ENCODE data around the gene SCG3. TPM values are rescaled to one million over a fixed set of nuclear protein-coding genes. Genes with fewer than 3 reads are reported as not detected.

The SCG3 gene
- polyA plus RNA-seq, 1 donor (not counting 4 experiments of a cell fraction or from before 2014, with no cell fraction given): not detected

DNA sequence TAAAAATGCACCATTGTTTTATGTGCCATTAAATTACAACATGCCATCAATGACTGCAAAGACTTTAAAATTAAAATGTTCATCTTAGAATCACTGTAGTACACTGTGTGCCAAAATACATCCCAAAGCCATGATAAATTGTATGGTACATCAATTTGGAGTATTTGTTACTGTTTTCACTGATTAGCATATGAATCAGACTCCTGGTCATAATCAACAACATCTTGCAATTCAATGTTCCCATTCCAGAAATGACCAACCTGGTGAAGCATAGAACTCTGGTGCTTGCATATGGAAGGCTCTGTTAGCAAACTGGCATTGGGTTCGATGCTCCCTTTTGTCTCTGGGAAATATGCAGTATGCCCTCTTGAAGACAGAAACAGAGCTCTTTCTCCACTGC, 33.6 kb downstream of the SCG3 start:
- dilution Hi-C loops (cut with MboI; ENCODE audit: extremely low pct_ligation_motif_present, low sequenced_read_pairs): no loop called here
- no peaks in the 10 kb centered on the region for H3K9me3 ChIP-seq (ENCODE audit: control insufficient read depth, low read depth, low read length)
- no peaks in the 10 kb centered on the region for H4K20me1 ChIP-seq (ENCODE audit: control insufficient read depth, extremely low read depth, insufficient read depth, low read length)
- H3K79me2 ChIP-seq (ENCODE audit: control insufficient read depth, insufficient read depth, low read length): no peaks in the 10 kb centered on the region
- no peak overlapping the region for H3K4me2 ChIP-seq (ENCODE audit: control insufficient read depth, extremely low read depth, insufficient read depth, low read depth, low read length)
- H2AFZ ChIP-seq (ENCODE audit: control insufficient read depth, low read length): no peak overlapping the region
- H3K4me1 ChIP-seq (ENCODE audit: control insufficient read depth, extremely low read depth, insufficient read depth, low read length): no peaks in the 10 kb centered on the region
- TF ChIP-seq EZH2 (IDR thresholded peaks at IDR 0.05; ENCODE audit: low read length): no peak
- TF ChIP-seq, protein P1, sequence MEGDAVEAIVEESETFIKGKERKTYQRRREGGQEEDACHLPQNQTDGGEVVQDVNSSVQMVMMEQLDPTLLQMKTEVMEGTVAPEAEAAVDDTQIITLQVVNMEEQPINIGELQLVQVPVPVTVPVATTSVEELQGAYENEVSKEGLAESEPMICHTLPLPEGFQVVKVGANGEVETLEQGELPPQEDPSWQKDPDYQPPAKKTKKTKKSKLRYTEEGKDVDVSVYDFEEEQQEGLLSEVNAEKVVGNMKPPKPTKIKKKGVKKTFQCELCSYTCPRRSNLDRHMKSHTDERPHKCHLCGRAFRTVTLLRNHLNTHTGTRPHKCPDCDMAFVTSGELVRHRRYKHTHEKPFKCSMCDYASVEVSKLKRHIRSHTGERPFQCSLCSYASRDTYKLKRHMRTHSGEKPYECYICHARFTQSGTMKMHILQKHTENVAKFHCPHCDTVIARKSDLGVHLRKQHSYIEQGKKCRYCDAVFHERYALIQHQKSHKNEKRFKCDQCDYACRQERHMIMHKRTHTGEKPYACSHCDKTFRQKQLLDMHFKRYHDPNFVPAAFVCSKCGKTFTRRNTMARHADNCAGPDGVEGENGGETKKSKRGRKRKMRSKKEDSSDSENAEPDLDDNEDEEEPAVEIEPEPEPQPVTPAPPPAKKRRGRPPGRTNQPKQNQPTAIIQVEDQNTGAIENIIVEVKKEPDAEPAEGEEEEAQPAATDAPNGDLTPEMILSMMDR (optimal IDR thresholded peaks at IDR 0.05 in 1 of 3, IDR thresholded peaks at IDR 0.05 in 1 of 3, conservative IDR thresholded peaks at IDR 0.05 in 1 of 3; ENCODE audit: extremely low read depth in 1 of 3, insufficient read depth in 2 of 3, low read length in 3 of 3): no peak
- no peaks in the 10 kb centered on the region for H3K9me1 ChIP-seq (ENCODE audit: control insufficient read depth, extremely low read depth, insufficient read depth, low read length)
- no peak for FAIRE-seq
- H3K27ac ChIP-seq (ENCODE audit: control insufficient read depth, insufficient read depth, low read length): no peak overlapping the region
- no peaks in the 10 kb centered on the region for H3K36me3 ChIP-seq (ENCODE audit: control insufficient read depth in 2 of 2, extremely low read depth in 1 of 2, insufficient read depth in 2 of 2, low read length in 2 of 2)
- H3K27me3 ChIP-seq (ENCODE audit: control insufficient read depth, extremely low read depth, insufficient read depth, low read length): no peaks in the 10 kb centered on the region
- no peak overlapping the region for H3K9ac ChIP-seq (ENCODE audit: control insufficient read depth, extremely low read depth, insufficient read depth, low read length)
- no peak overlapping the region for H3K4me3 ChIP-seq (ENCODE audit: control insufficient read depth in 2 of 3, extremely low read depth in 1 of 3, insufficient read depth in 2 of 3, low read depth in 1 of 3, low read length in 3 of 3)
- no peak for DNase-seq (ENCODE audit: low read depth, low spot score)

DNA sequence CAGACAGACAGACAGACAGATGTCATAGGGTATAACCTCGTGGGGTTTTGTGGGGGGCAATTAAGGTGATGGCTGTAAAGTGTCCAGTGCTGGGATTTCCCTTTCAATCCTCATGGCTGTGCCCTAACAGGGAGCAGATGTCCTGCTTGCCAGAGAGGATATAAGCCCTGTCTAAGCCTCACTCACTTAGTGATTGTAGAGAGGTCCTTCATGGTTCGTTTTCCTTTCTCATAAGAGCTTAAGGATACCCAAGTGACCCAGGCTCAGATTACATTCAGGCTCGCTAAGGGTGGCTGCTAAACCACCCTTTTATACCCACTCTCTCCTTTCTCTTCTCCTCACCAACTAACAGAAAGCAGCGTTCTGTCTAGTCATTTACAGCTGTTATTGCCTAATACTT, 36.9 kb downstream of the SCG3 start:
- Histone ChIP-seq H3K4me2 (ENCODE audit: control insufficient read depth, extremely low read depth, insufficient read depth, low read depth, low read length) (no peak overlapping the region), H2AFZ (ENCODE audit: control insufficient read depth, low read length) (no peak overlapping the region), H3K9me3 (ENCODE audit: control insufficient read depth, low read depth, low read length) (no peaks in the 10 kb centered on the region), H3K9ac (ENCODE audit: control insufficient read depth, extremely low read depth, insufficient read depth, low read length) (no peak overlapping the region), H3K79me2 (ENCODE audit: control insufficient read depth, insufficient read depth, low read length) (no peaks in the 10 kb centered on the region), H4K20me1 (ENCODE audit: control insufficient read depth, extremely low read depth, insufficient read depth, low read length) (no peaks in the 10 kb centered on the region), H3K27me3 (ENCODE audit: control insufficient read depth, extremely low read depth, insufficient read depth, low read length) (no peaks in the 10 kb centered on the region), H3K36me3 (ENCODE audit: control insufficient read depth in 2 of 2, extremely low read depth in 1 of 2, insufficient read depth in 2 of 2, low read length in 2 of 2) (no peaks in the 10 kb centered on the region), H3K27ac (ENCODE audit: control insufficient read depth, insufficient read depth, low read length) (no peak overlapping the region), H3K4me1 (ENCODE audit: control insufficient read depth, extremely low read depth, insufficient read depth, low read length) (no peaks in the 10 kb centered on the region), H3K9me1 (ENCODE audit: control insufficient read depth, extremely low read depth, insufficient read depth, low read length) (no peaks in the 10 kb centered on the region), H3K4me3 (ENCODE audit: control insufficient read depth in 2 of 3, extremely low read depth in 1 of 3, insufficient read depth in 2 of 3, low read depth in 1 of 3, low read length in 3 of 3) (no peak overlapping the region)
- FAIRE-seq (no peak), DNase-seq (ENCODE audit: low read depth, low spot score) (no peak)
- dilution Hi-C loops (cut with MboI; ENCODE audit: extremely low pct_ligation_motif_present, low sequenced_read_pairs): no loop called here
- TF ChIP-seq EZH2 (IDR thresholded peaks at IDR 0.05; ENCODE audit: low read length): no peak
- TF ChIP-seq, protein P1 (optimal IDR thresholded peaks at IDR 0.05 in 1 of 3, IDR thresholded peaks at IDR 0.05 in 1 of 3, conservative IDR thresholded peaks at IDR 0.05 in 1 of 3; ENCODE audit: extremely low read depth in 1 of 3, insufficient read depth in 2 of 3, low read length in 3 of 3): no peak
